Measurements from ENCODE around the gene KIF26A.
A peak's percentile ranks its signal among the peaks of the same experiment; 100 is the strongest.

The KIF26A gene

GRCh38 chr14:104096751-104097700, 41.4 kb upstream of the KIF26A start:
- no peaks in the 10 kb centered on the region for H3K36me3 ChIP-seq
- H3K4me3 ChIP-seq (ENCODE audit: low read depth, low read length), result no peak overlapping the region
- DNase-seq, result no peak
- no peaks in the 10 kb centered on the region for H3K9me3 ChIP-seq (ENCODE audit: severe bottlenecking)
- TF ChIP-seq CTCF (IDR thresholded peaks at IDR 0.05; ENCODE audit: low read depth, low read length), result peak; percentile 61
- H3K27me3 ChIP-seq (ENCODE audit: insufficient read depth, low read depth, severe bottlenecking), result no peaks in the 10 kb centered on the region
- H3K27ac ChIP-seq, result no peak overlapping the region

- no peaks in the 10 kb centered on the region for H3K36me3 ChIP-seq
- no peak overlapping the region for H3K4me3 ChIP-seq (ENCODE audit: low read depth, low read length)
- H3K27me3 ChIP-seq (ENCODE audit: insufficient read depth, low read depth, severe bottlenecking), result no peaks in the 10 kb centered on the region
- no peak overlapping the region for H3K27ac ChIP-seq
- DNase-seq, result no peak
- H3K9me3 ChIP-seq (ENCODE audit: severe bottlenecking), result no peaks in the 10 kb centered on the region
- TF ChIP-seq CTCF (IDR thresholded peaks at IDR 0.05; ENCODE audit: low read depth, low read length), result no peak
Observed at GRCh38 chr14:104098272-104099095, 39.9 kb upstream of the KIF26A start.

- Histone ChIP-seq H3K4me3 (ENCODE audit: low read depth, low read length) (no peak overlapping the region), H3K36me3 (no peaks in the 10 kb centered on the region), H3K9me3 (ENCODE audit: severe bottlenecking) (no peaks in the 10 kb centered on the region), H3K27me3 (ENCODE audit: insufficient read depth, low read depth, severe bottlenecking) (no peaks in the 10 kb centered on the region), H3K27ac (no peak overlapping the region)
- no peak for DNase-seq
- TF ChIP-seq CTCF (IDR thresholded peaks at IDR 0.05; ENCODE audit: low read depth, low read length), result no peak
Observed at GRCh38 chr14:104099096-104100041, 39.0 kb upstream of the KIF26A start.

GRCh38 chr14:104100171-104101085, 38.0 kb upstream of the KIF26A start:
- Histone ChIP-seq H3K9me3 (ENCODE audit: severe bottlenecking) (no peaks in the 10 kb centered on the region), H3K27me3 (ENCODE audit: insufficient read depth, low read depth, severe bottlenecking) (no peaks in the 10 kb centered on the region), H3K36me3 (no peaks in the 10 kb centered on the region), H3K4me3 (ENCODE audit: low read depth, low read length) (no peak overlapping the region), H3K27ac (no peak overlapping the region)
- DNase-seq, result no peak
- TF ChIP-seq CTCF (IDR thresholded peaks at IDR 0.05; ENCODE audit: low read depth, low read length), result no peak

All from WERI-Rb-1 (cell line).